Natural killer cell treated with Interleukin-12 subunit alpha and Interleukin-12 subunit beta and Interleukin-15 and Interleukin-18, amount 100 ng/mL, for 72 hours (primary cell): ENCODE data around the gene YBX2. TPM values are rescaled to one million over a fixed set of nuclear protein-coding genes. Genes with fewer than 3 reads are reported as not detected.
A peak's percentile ranks its signal among the peaks of the same experiment; 100 is the strongest.

ENCODE experiments used
- ATAC-seq, 2 donors: fragments of 150-1000 bp; cut with Tn5 transposase in 1 of 2; sonication (Bioruptor Pico), chemical (Tn5 transposase) in 1 of 2; 2 replicates each; pipeline ENCODE4 v1.10.0; 2021
- DNase-seq: peaks from one replicate; pipeline ENCODE4 v3.0.0; 2022; ENCODE audit warnings: low spot score
- H3K27ac Mint-ChIP-seq, 2 donors: 1 replicate in 1 of 2; 2 replicates in 1 of 2; pipeline ENCODE4 v1.8.0; 2022; ENCODE audit warnings: mixed read lengths in 2 of 2, mild to moderate bottlenecking in 1 of 2, moderate library complexity in 1 of 2
- H3K27me3 Mint-ChIP-seq, 2 donors: 1 replicate in 1 of 2; 2 replicates in 1 of 2; pipeline ENCODE4 v1.8.0; 2022; ENCODE audit warnings: mixed read lengths in 2 of 2
- H3K36me3 Mint-ChIP-seq: one replicate; pipeline ENCODE4 v1.8.0; 2022; ENCODE audit warnings: mixed read lengths
- H3K4me1 Mint-ChIP-seq, 2 donors: 1 replicate in 1 of 2; 2 replicates in 1 of 2; pipeline ENCODE4 v1.8.0; 2022; ENCODE audit warnings: low read depth in 2 of 2, mixed read lengths in 2 of 2, mild to moderate bottlenecking in 1 of 2
- H3K4me3 Mint-ChIP-seq: one replicate; pipeline ENCODE4 v1.8.0; 2022; ENCODE audit warnings: mixed read lengths
- H3K9me3 Mint-ChIP-seq: 2 replicates; pipeline ENCODE4 v1.8.0; 2022; ENCODE audit warnings: mixed read lengths
- total RNA-seq, 2 donors: library from RNA; stranded (reverse); gene quantifications; one replicate each; pipeline ENCODE4 v1.2.3, GENCODE V29; 2022

The YBX2 gene
- total RNA-seq, 2 donors from 2014 or later, result not detected

DNA sequence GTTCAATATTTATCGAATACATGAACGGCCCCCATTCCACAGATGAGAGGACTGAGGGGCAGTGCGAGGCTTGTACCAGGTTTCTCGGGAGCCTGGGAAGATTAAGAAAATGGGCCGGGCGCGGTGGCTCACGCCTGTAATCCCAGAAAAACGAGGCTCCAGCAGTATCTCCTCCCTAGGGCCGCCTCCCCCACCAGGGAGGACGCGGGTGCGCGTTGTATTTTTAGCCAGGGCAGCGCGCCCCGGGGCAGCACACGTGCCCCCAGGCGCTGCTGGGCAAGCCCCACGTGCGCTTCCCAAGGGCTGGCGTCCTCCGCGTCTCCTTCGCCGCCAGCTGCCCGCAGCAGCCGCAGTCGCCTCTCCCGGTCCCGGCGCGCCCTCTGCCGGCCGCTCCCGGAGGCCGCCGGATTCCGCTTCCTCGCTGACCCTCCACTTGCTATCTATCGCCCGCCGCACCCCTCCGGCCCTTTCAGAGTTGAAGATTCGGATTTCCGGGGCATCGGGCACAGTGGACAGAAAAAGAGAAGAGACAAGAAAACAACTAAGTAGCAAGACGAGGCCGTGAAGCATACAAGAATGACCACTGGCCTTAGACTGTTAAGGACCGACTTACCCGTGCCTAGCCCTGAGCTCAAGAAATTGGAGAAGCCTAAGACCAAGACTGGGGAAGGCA is 1.9 kb upstream of the YBX2 start:
- no peaks in the 10 kb centered on the region for H3K36me3 Mint-ChIP-seq
- no peaks in the 10 kb centered on the region for H3K9me3 Mint-ChIP-seq
- peak overlapping the region in 1 of 2 donors; percentile 38 for H3K27ac Mint-ChIP-seq
- DNase-seq (peak; percentile 79), ATAC-seq (peak; percentile 66 to 79)
- peaks cover 7 to 21% of the 10 kb centered on the region in 2 donors for H3K4me1 Mint-ChIP-seq
- peaks cover 20% of the 10 kb centered on the region in 2 donors for H3K27me3 Mint-ChIP-seq
- H3K4me3 Mint-ChIP-seq, result peak overlapping the region; percentile 8

GRCh38 chr17:7295230-7296180 is 1.1 kb upstream of the YBX2 start:
- ATAC-seq (no peak), DNase-seq (no peak)
- Mint-ChIP-seq H3K4me3 (peak overlapping the region; percentile 84), H3K4me1 (peaks cover 7 to 21% of the 10 kb centered on the region in 2 donors), H3K36me3 (no peaks in the 10 kb centered on the region), H3K9me3 (no peaks in the 10 kb centered on the region), H3K27ac (peak overlapping the region; percentile 37 to 48), H3K27me3 (peaks cover 19 to 20% of the 10 kb centered on the region in 2 donors)

DNA sequence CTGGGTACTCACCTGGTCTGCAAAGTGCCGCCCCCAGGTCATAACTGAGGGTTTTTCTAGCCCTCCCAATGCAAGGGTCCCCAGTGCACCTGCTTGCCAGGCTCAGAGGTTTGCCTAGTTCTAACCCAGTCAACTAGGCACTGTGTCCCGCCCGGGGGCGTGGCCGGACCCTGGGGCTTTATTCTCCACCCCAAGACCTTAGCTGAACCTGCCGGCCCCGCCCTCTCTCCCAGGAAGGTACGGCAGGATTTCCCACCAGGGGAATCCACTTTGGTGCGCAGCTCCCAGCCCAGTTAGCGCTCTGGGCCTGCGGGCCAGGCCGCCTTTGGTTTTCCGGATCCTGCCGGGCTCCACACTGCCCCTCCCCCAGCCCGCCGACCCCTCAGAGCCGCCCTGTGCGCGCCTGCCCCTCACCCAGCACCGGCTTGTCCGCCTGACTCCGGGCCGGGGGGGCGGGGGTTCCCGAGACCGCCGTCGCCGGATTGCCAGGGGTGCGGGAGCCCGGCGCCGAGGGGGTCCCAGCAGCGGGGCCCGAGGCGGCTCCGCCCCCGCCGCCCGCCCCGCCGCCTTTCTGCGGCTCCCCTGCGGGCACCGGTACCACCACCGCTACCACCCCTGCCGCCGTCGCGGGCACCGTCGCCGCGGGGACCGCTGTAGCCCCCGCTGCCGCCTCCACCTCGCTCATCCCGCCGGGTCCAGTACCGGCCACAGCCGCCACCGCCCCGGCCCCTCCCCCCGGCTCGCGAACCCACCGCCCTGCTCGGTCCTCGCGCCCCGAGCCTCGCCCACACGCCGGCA is 424 bp downstream of the YBX2 start:
- ATAC-seq (no peak), DNase-seq (no peak)
- Mint-ChIP-seq H3K27ac (no peak overlapping the region), H3K4me3 (peak overlapping the region; percentile 51), H3K9me3 (no peaks in the 10 kb centered on the region), H3K4me1 (peaks cover 7 to 21% of the 10 kb centered on the region in 2 donors), H3K27me3 (peaks cover 20% of the 10 kb centered on the region in 2 donors), H3K36me3 (no peaks in the 10 kb centered on the region)

- peaks cover 7 to 21% of the 10 kb centered on the region in 2 donors for H3K4me1 Mint-ChIP-seq
- H3K9me3 Mint-ChIP-seq, result no peaks in the 10 kb centered on the region
- H3K27me3 Mint-ChIP-seq, result peaks cover 23 to 27% of the 10 kb centered on the region in 2 donors
These were observed 1.3 kb downstream of the YBX2 start for GRCh38 chr17:7293159-7293558.

GRCh38 chr17:7292729-7293128 is 1.7 kb downstream of the YBX2 start:
- DNase-seq (no peak), ATAC-seq (no peak)
- H3K27ac Mint-ChIP-seq, result no peak overlapping the region
- H3K4me1 Mint-ChIP-seq, result peaks cover 7 to 21% of the 10 kb centered on the region in 2 donors
- no peaks in the 10 kb centered on the region for H3K9me3 Mint-ChIP-seq
- no peak overlapping the region for H3K4me3 Mint-ChIP-seq
- no peaks in the 10 kb centered on the region for H3K36me3 Mint-ChIP-seq
- peaks cover 28% of the 10 kb centered on the region in 2 donors for H3K27me3 Mint-ChIP-seq

More at GRCh38 chr17:7293159-7293558, 1.3 kb downstream of the YBX2 start:
- no peak for ATAC-seq
- no peak for DNase-seq
- no peaks in the 10 kb centered on the region for H3K36me3 Mint-ChIP-seq
- no peak overlapping the region for H3K27ac Mint-ChIP-seq
- peak overlapping the region; percentile 51 for H3K4me3 Mint-ChIP-seq

DNA sequence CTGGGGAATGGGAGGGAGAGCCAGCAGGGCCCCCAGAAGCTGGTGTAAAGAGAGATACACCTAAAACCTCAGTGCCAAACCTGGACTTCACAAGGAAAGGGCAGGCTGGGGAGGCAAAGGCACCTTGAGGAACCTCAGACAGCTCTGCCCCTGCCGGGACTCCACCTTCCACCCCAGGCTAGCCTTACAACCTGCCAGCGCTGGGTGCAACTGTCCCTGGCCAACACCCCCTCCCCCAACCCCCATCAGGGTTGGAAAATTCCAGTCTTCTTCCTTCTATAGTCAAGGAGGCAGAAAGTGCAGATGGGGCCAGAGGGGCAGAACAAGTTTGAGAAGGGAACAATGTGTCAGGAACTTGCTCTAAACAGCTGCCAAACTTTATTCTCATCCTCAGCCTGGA is 2.2 kb downstream of the YBX2 start:
- Mint-ChIP-seq H3K36me3 (no peaks in the 10 kb centered on the region), H3K9me3 (no peaks in the 10 kb centered on the region), H3K27ac (no peak overlapping the region), H3K4me1 (peaks cover 7 to 21% of the 10 kb centered on the region in 2 donors), H3K4me3 (no peak overlapping the region), H3K27me3 (peaks cover 28 to 30% of the 10 kb centered on the region in 2 donors)
- DNase-seq (no peak), ATAC-seq (no peak)

GRCh38 chr17:7290685-7291084 is 3.8 kb downstream of the YBX2 start:
- H3K36me3 Mint-ChIP-seq, result no peaks in the 10 kb centered on the region
- DNase-seq (no peak), ATAC-seq (no peak)
- H3K9me3 Mint-ChIP-seq, result no peaks in the 10 kb centered on the region
- peaks cover 21 to 28% of the 10 kb centered on the region in 2 donors for H3K27me3 Mint-ChIP-seq
- H3K4me3 Mint-ChIP-seq, result no peak overlapping the region
- H3K4me1 Mint-ChIP-seq, result peaks cover 7 to 13% of the 10 kb centered on the region in 2 donors
- no peak overlapping the region for H3K27ac Mint-ChIP-seq

- ATAC-seq, result no peak
- no peak overlapping the region for H3K4me3 Mint-ChIP-seq
- DNase-seq, result no peak
- H3K36me3 Mint-ChIP-seq, result no peaks in the 10 kb centered on the region
- H3K27ac Mint-ChIP-seq, result no peak overlapping the region
- H3K9me3 Mint-ChIP-seq, result no peaks in the 10 kb centered on the region
- H3K4me1 Mint-ChIP-seq, result peaks cover 3 to 9% of the 10 kb centered on the region in 2 donors
- H3K27me3 Mint-ChIP-seq, result peaks cover 17 to 25% of the 10 kb centered on the region in 2 donors
These were observed 4.3 kb downstream of the YBX2 start for GRCh38 chr17:7290166-7290565.

DNA sequence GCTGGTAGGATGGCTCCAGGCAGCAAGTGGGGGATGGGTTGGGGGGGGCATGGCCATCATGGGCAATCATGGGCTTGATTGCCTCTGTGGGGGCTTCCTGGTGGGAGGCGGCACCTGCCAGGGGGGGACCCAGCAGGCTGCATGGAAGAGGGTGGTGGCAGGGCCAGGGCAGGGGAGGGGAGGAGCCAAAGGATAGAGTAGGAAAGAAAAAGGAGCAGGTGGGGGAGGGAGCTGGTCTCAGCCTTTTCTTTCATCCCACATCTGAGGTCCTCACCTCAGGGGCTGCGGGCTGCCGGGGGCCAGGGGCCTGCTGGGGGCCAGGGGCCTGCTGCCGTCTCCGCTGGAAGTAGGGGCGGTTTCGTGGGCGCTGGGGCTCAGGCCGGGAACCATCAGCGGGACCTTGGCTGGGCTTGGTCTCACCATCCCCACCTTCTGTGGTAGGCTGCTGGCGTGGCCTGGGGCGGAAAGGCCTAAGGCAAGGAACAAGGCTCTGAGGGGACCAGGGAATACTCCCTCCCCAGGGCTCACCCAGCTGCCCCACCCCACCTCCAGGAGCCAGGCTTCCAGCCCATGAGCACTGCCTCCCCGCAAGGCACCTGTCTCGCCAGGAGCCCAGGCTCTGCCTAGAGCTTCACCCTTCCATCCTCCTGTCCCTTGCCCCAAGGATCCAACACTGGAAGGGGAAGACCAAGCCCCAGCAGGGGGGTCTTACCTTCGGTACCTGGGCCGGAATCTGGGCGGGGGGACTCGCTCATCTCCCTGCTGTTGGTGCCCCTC is 5.0 kb downstream of the YBX2 start:
- Mint-ChIP-seq H3K27ac (no peak overlapping the region), H3K9me3 (no peaks in the 10 kb centered on the region), H3K4me3 (no peak overlapping the region), H3K27me3 (peaks cover 13 to 22% of the 10 kb centered on the region in 2 donors), H3K36me3 (no peaks in the 10 kb centered on the region), H3K4me1 (peaks cover 0 to 5% of the 10 kb centered on the region in 2 donors)
- DNase-seq (no peak), ATAC-seq (no peak)

DNA sequence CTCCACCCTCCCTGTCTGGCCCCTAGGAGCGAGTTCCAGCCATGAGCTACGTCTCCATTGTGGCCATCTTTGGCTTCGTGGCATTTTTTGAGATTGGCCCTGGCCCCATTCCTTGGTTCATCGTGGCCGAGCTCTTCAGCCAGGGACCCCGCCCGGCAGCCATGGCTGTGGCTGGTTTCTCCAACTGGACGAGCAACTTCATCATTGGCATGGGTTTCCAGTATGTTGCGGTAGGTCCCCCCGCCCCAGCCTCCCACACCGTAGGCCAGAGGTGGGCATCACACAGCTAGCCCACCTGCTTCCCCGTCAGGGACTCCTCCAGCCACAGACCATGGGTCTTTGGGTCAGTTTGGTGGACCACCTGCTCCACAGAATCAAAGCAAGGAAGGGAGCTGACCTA is 8.8 kb downstream of the YBX2 start:
- H3K36me3 Mint-ChIP-seq, result no peaks in the 10 kb centered on the region
- DNase-seq (no peak), ATAC-seq (no peak)
- no peaks in the 10 kb centered on the region for H3K9me3 Mint-ChIP-seq
- peaks cover 14 to 25% of the 10 kb centered on the region in 2 donors for H3K27me3 Mint-ChIP-seq
- H3K4me3 Mint-ChIP-seq, result no peak overlapping the region
- H3K27ac Mint-ChIP-seq, result no peak overlapping the region
- H3K4me1 Mint-ChIP-seq, result peaks cover 13 to 19% of the 10 kb centered on the region in 2 donors

- ATAC-seq, result no peak
- H3K9me3 Mint-ChIP-seq, result no peaks in the 10 kb centered on the region
- peaks cover 14 to 23% of the 10 kb centered on the region in 2 donors for H3K27me3 Mint-ChIP-seq
These were observed 9.5 kb downstream of the YBX2 start for GRCh38 chr17:7284911-7285310.

GRCh38 chr17:7283471-7284216 is 10.8 kb downstream of the YBX2 start:
- no peaks in the 10 kb centered on the region for H3K36me3 Mint-ChIP-seq
- peak overlapping the region in 1 of 2 donors; percentile 47 for H3K27ac Mint-ChIP-seq
- no peaks in the 10 kb centered on the region for H3K9me3 Mint-ChIP-seq
- peaks cover 21 to 26% of the 10 kb centered on the region in 2 donors for H3K4me1 Mint-ChIP-seq
- ATAC-seq (no peak), DNase-seq (no peak)
- no peak overlapping the region for H3K4me3 Mint-ChIP-seq
- H3K27me3 Mint-ChIP-seq, result peaks cover 13 to 22% of the 10 kb centered on the region in 2 donors

More at GRCh38 chr17:7284911-7285310, 9.5 kb downstream of the YBX2 start:
- Mint-ChIP-seq H3K4me1 (peaks cover 21 to 25% of the 10 kb centered on the region in 2 donors), H3K27ac (no peak overlapping the region), H3K4me3 (no peak overlapping the region), H3K36me3 (no peaks in the 10 kb centered on the region)
- DNase-seq, result no peak
